Parathyroid adenoma (tissue), 2 donors: ENCODE measurements around the gene DNM3.

Experiments
- H2AFZ ChIP-seq: fragments of 300-600 bp; sonication (generic); one replicate; pipeline ENCODE4 v1.7.0; 2017; ENCODE audit warnings: antibody characterized with exemption, mild to moderate bottlenecking
- H3K27ac ChIP-seq: fragments of 300-600 bp; sonication (generic); one replicate; pipeline ENCODE4 v1.7.0; 2017
- H3K27me3 ChIP-seq: fragments of 300-600 bp; sonication (generic); one replicate; pipeline ENCODE4 v1.7.0; 2017; ENCODE audit warnings: low read length; ENCODE audit not compliant: control insufficient read depth, insufficient read depth
- H3K36me3 ChIP-seq: fragments of 300-600 bp; sonication (generic); one replicate; pipeline ENCODE4 v1.7.0; 2017; ENCODE audit warnings: low read length; ENCODE audit not compliant: control insufficient read depth, insufficient read depth
- H3K4me1 ChIP-seq: fragments of 300-600 bp; sonication (generic); one replicate; pipeline ENCODE4 v1.7.0; 2017; ENCODE audit warnings: control low read depth
- H3K4me2 ChIP-seq: fragments of 300-600 bp; sonication (generic); one replicate; pipeline ENCODE4 v1.7.0; 2017; ENCODE audit warnings: low read length
- H3K4me3 ChIP-seq: fragments of 300-600 bp; sonication (generic); one replicate; pipeline ENCODE4 v1.7.0; 2017; ENCODE audit warnings: low read depth, low read length
- H3K79me2 ChIP-seq: fragments of 300-600 bp; sonication (generic); one replicate; pipeline ENCODE4 v1.7.0; 2017; ENCODE audit warnings: control low read depth
- H3K9ac ChIP-seq: fragments of 300-600 bp; sonication (generic); one replicate; pipeline ENCODE4 v1.7.0; 2017; ENCODE audit warnings: mild to moderate bottlenecking
- H3K9me3 ChIP-seq: fragments of 300-600 bp; sonication (generic); one replicate; pipeline ENCODE4 v1.7.0; 2017; ENCODE audit warnings: low read length; ENCODE audit not compliant: control insufficient read depth
- CTCF ChIP-seq: fragments of 300-600 bp; sonication (generic); IDR thresholded peaks from one replicate; pipeline ENCODE4 v1.7.0; 2017; ENCODE audit warnings: antibody characterized with exemption, mild to moderate bottlenecking
- donor health status: primary hyperparathyroidism.

Gene DNM3

GRCh38 chr1:171860696-171861095 is 19.4 kb downstream of the DNM3 start:
- H3K4me1 ChIP-seq = no peaks in the 10 kb centered on the region
- H3K9ac ChIP-seq = no peak overlapping the region
- H3K4me2 ChIP-seq = no peak overlapping the region
- TF ChIP-seq CTCF = no peak
- no peaks in the 10 kb centered on the region for H3K27me3 ChIP-seq
- no peaks in the 10 kb centered on the region for H3K36me3 ChIP-seq
- no peaks in the 10 kb centered on the region for H3K9me3 ChIP-seq
- H3K27ac ChIP-seq = no peak overlapping the region
- no peak overlapping the region for H2AFZ ChIP-seq
- no peak overlapping the region for H3K4me3 ChIP-seq
- H3K79me2 ChIP-seq = no peaks in the 10 kb centered on the region

GRCh38 chr1:171863531-171863930 is 22.2 kb downstream of the DNM3 start:
- H3K27me3 ChIP-seq = no peaks in the 10 kb centered on the region
- no peak overlapping the region for H3K27ac ChIP-seq
- no peaks in the 10 kb centered on the region for H3K9me3 ChIP-seq
- no peak overlapping the region for H2AFZ ChIP-seq
- no peaks in the 10 kb centered on the region for H3K36me3 ChIP-seq
- H3K4me3 ChIP-seq = no peak overlapping the region
- H3K4me1 ChIP-seq = no peaks in the 10 kb centered on the region
- H3K4me2 ChIP-seq = no peak overlapping the region
- no peak overlapping the region for H3K9ac ChIP-seq
- H3K79me2 ChIP-seq = no peaks in the 10 kb centered on the region
- TF ChIP-seq CTCF = no peak

- H3K4me3 ChIP-seq = no peak overlapping the region
- TF ChIP-seq CTCF = no peak
- no peaks in the 10 kb centered on the region for H3K9me3 ChIP-seq
- H3K4me2 ChIP-seq = no peak overlapping the region
- H3K27ac ChIP-seq = no peak overlapping the region
- no peaks in the 10 kb centered on the region for H3K36me3 ChIP-seq
- no peak overlapping the region for H3K9ac ChIP-seq
- H3K27me3 ChIP-seq = no peaks in the 10 kb centered on the region
- no peaks in the 10 kb centered on the region for H3K4me1 ChIP-seq
- no peak overlapping the region for H2AFZ ChIP-seq
- H3K79me2 ChIP-seq = no peaks in the 10 kb centered on the region
Observed at GRCh38 chr1:171864308-171864707, 23.0 kb downstream of the DNM3 start.

- no peak overlapping the region for H3K4me2 ChIP-seq
- TF ChIP-seq CTCF = no peak
- H3K9me3 ChIP-seq = no peaks in the 10 kb centered on the region
- no peaks in the 10 kb centered on the region for H3K27me3 ChIP-seq
- no peak overlapping the region for H3K4me3 ChIP-seq
- H2AFZ ChIP-seq = no peak overlapping the region
- H3K9ac ChIP-seq = no peak overlapping the region
- no peak overlapping the region for H3K27ac ChIP-seq
- H3K4me1 ChIP-seq = no peaks in the 10 kb centered on the region
- no peaks in the 10 kb centered on the region for H3K79me2 ChIP-seq
- no peaks in the 10 kb centered on the region for H3K36me3 ChIP-seq
Observed at GRCh38 chr1:171865106-171865505, 23.8 kb downstream of the DNM3 start.

- Histone ChIP-seq H3K4me3 (no peak overlapping the region), H2AFZ (no peak overlapping the region), H3K9me3 (no peaks in the 10 kb centered on the region), H3K9ac (no peak overlapping the region), H3K79me2 (no peaks in the 10 kb centered on the region), H3K27ac (no peak overlapping the region), H3K4me2 (no peak overlapping the region), H3K4me1 (no peaks in the 10 kb centered on the region), H3K36me3 (no peaks in the 10 kb centered on the region), H3K27me3 (no peaks in the 10 kb centered on the region)
- no peak for TF ChIP-seq CTCF
Observed at GRCh38 chr1:171867236-171867635, 25.9 kb downstream of the DNM3 start.
